Measurements from ENCODE around the gene IREB2. TPM values are rescaled to one million over a fixed set of nuclear protein-coding genes. Genes with fewer than 3 reads are reported as not detected.

The IREB2 gene
- total and polyA plus RNA-seq, 2 experiments from 2014 or later, result 23.4 to 68.4 TPM

- TF ChIP-seq CTCF (conservative IDR thresholded peaks at IDR 0.05; ENCODE audit: low read depth in 2 of 2) (no peak), ZNF331 (CRISPR knock-in tag; IDR thresholded peaks at IDR 0.05; ENCODE audit: low read depth) (no peak), NANOG (IDR thresholded peaks at IDR 0.05; ENCODE audit: borderline replicate concordance) (no peak), POLR2AphosphoS5 (IDR thresholded peaks at IDR 0.05; ENCODE audit: low read depth) (no peak), EZH2phosphoT487 (IDR thresholded peaks at IDR 0.05; ENCODE audit: unreplicated experiment) (no peak), STAT1 (IDR thresholded peaks at IDR 0.05; ENCODE audit: unreplicated experiment) (no peak), JUNB (IDR thresholded peaks at IDR 0.05; ENCODE audit: unreplicated experiment) (no peak), REST (IDR thresholded peaks at IDR 0.05; ENCODE audit: unreplicated experiment) (no peak), ZNF114 (CRISPR knock-in tag; IDR thresholded peaks at IDR 0.05) (no peak), EZH2 (IDR thresholded peaks at IDR 0.05; ENCODE audit: low read depth, unreplicated experiment) (no peak)
Measured at GRCh38 chr15:78481917-78482316, 43.9 kb downstream of the IREB2 start (continued).

- H3K4me1 ChIP-seq (ENCODE audit: insufficient read depth), result no peaks in the 10 kb centered on the region
- H3K27ac Mint-ChIP-seq, result no peak overlapping the region
- H3K79me2 ChIP-seq (replicated peaks; ENCODE audit: insufficient read depth), result no peaks in the 10 kb centered on the region
- H2AFZ ChIP-seq, result no peak overlapping the region
- no peak overlapping the region for H3K27ac ChIP-seq (ENCODE audit: low read depth)
- no peaks in the 10 kb centered on the region for H3F3A ChIP-seq (replicated peaks; ENCODE audit: low read depth)
- H3K27me3 Mint-ChIP-seq (ENCODE audit: insufficient read depth, low read depth, poor library complexity), result no peaks in the 10 kb centered on the region
- no peak overlapping the region for H3K4me3 Mint-ChIP-seq
- H4K20me1 ChIP-seq (replicated peaks; ENCODE audit: insufficient read depth), result peaks cover 4% of the 10 kb centered on the region; the same call in 1 of the 2 replicates
- H3K36me3 ChIP-seq (ENCODE audit: insufficient read depth), result peaks cover 48% of the 10 kb centered on the region; the same call in 1 of the 2 replicates
- TF ChIP-seq ETS1 (IDR thresholded peaks at IDR 0.05), result no peak
- no peak for TF ChIP-seq STAT1 (IDR thresholded peaks at IDR 0.05; ENCODE audit: unreplicated experiment)
- no peak for TF ChIP-seq NANOG (IDR thresholded peaks at IDR 0.05; ENCODE audit: borderline replicate concordance)
- no peak for TF ChIP-seq ZNF462 (CRISPR knock-in tag; IDR thresholded peaks at IDR 0.05)
- TF ChIP-seq POLR2AphosphoS5 (IDR thresholded peaks at IDR 0.05; ENCODE audit: low read depth), result no peak
- TF ChIP-seq CREB1 (CRISPR knock-in tag; IDR thresholded peaks at IDR 0.05; ENCODE audit: low read depth), result no peak
- no peak for TF ChIP-seq ZNF114 (CRISPR knock-in tag; IDR thresholded peaks at IDR 0.05)
- TF ChIP-seq EZH2 (IDR thresholded peaks at IDR 0.05; ENCODE audit: low read depth, unreplicated experiment), result no peak
- no peak for TF ChIP-seq EZH2phosphoT487 (IDR thresholded peaks at IDR 0.05; ENCODE audit: unreplicated experiment)
- no peak overlapping the region for H3K4me2 ChIP-seq
- ATAC-seq, result no peak
- H3K4me3 ChIP-seq, result no peak overlapping the region
- no peaks in the 10 kb centered on the region for H3K9me2 ChIP-seq (ENCODE audit: insufficient read depth)
- H3K36me3 Mint-ChIP-seq (ENCODE audit: low read depth), result peaks cover 72% of the 10 kb centered on the region
- H3K9me3 Mint-ChIP-seq, result no peaks in the 10 kb centered on the region
- H3K4me1 Mint-ChIP-seq, result no peaks in the 10 kb centered on the region
- H3K27me3 ChIP-seq (ENCODE audit: insufficient read depth), result no peaks in the 10 kb centered on the region
- no peak for DNase-seq (ENCODE audit: low spot score)
Measured at GRCh38 chr15:78492872-78493271, 54.9 kb downstream of the IREB2 start.

Data from GM23338 (cell line).